H54 (cell line): Measurements from ENCODE around the gene AGAP1.
"Not testable (repeated sequence)": the region's sequence is repeated elsewhere in the genome, so short reads cannot be mapped to it uniquely, and the experiment has no call there.

Experiments used
- DNase-seq: peaks from one replicate; pipeline ENCODE4 v3.0.0; 2011; ENCODE audit warnings: low spot score, mixed read lengths; ENCODE audit not compliant: insufficient read length
- FAIRE-seq: peaks from 3 replicates; lab custom pipeline; 2011; peaks lifted over from hg19 to GRCh38; lab: Jason Lieb, UNC
- POLR2A ChIP-seq: IDR thresholded peaks from 2 replicates; pipeline ENCODE4 v1.6.1; 2011; ENCODE audit warnings: low read depth, mild to moderate bottlenecking, low read length

Gene AGAP1

GRCh38 chr2:236054125-236054524, 560.3 kb downstream of the AGAP1 start:
- no peak for FAIRE-seq
- no peak for DNase-seq
- TF ChIP-seq POLR2A = no peak

GRCh38 chr2:236054621-236055305, 560.9 kb downstream of the AGAP1 start:
- TF ChIP-seq POLR2A = no peak
- FAIRE-seq (no peak), DNase-seq (no peak)

- FAIRE-seq = no peak
- TF ChIP-seq POLR2A = no peak
These were observed 561.6 kb downstream of the AGAP1 start for GRCh38 chr2:236055471-236055870.

GRCh38 chr2:236056141-236056540, 562.3 kb downstream of the AGAP1 start:
- FAIRE-seq = no peak
- no peak for DNase-seq
- no peak for TF ChIP-seq POLR2A

More at GRCh38 chr2:236055471-236055870, 561.6 kb downstream of the AGAP1 start:
- DNase-seq = no peak

- FAIRE-seq (no peak), DNase-seq (no peak)
- no peak for TF ChIP-seq POLR2A
These were observed 563.5 kb downstream of the AGAP1 start for GRCh38 chr2:236057375-236057774.

- TF ChIP-seq POLR2A = no peak
- FAIRE-seq = no peak
- no peak for DNase-seq
These were observed 567.7 kb downstream of the AGAP1 start for GRCh38 chr2:236061497-236061896.

- DNase-seq = no peak
- TF ChIP-seq POLR2A = no peak
- no peak for FAIRE-seq
These were observed 568.1 kb downstream of the AGAP1 start for GRCh38 chr2:236061899-236062298.

- FAIRE-seq, DNase-seq: not testable (repeated sequence)
These were observed 569.0 kb downstream of the AGAP1 start for GRCh38 chr2:236062806-236063205.

- DNase-seq (no peak), FAIRE-seq (no peak)
- TF ChIP-seq POLR2A = no peak
These were observed 570.2 kb downstream of the AGAP1 start for GRCh38 chr2:236063994-236064393.

- no peak for TF ChIP-seq POLR2A
- no peak for DNase-seq
- FAIRE-seq = no peak
These were observed 571.7 kb downstream of the AGAP1 start for GRCh38 chr2:236065314-236066160.

GRCh38 chr2:236070236-236070635, 576.4 kb downstream of the AGAP1 start:
- FAIRE-seq = no peak
- no peak for TF ChIP-seq POLR2A

GRCh38 chr2:236073246-236073645, 579.4 kb downstream of the AGAP1 start:
- no peak for FAIRE-seq
- no peak for DNase-seq
- no peak for TF ChIP-seq POLR2A

More at GRCh38 chr2:236070236-236070635, 576.4 kb downstream of the AGAP1 start:
- DNase-seq = no peak

- TF ChIP-seq POLR2A = no peak
- DNase-seq (no peak), FAIRE-seq (no peak)
These were observed 580.2 kb downstream of the AGAP1 start for GRCh38 chr2:236073867-236074655.

GRCh38 chr2:236075802-236076201, 582.0 kb downstream of the AGAP1 start:
- FAIRE-seq = no peak

More at GRCh38 chr2:236075802-236076201, 582.0 kb downstream of the AGAP1 start:
- no peak for DNase-seq
- TF ChIP-seq POLR2A = no peak
